GM18909 (cell line): ENCODE data around the gene HES4.
"Not testable (repeated sequence)": the region's sequence is repeated elsewhere in the genome, so short reads cannot be mapped to it uniquely, and the experiment has no call there.

Experiments used
- ATAC-seq: cut with Tn5 transposase; IDR thresholded peaks from one replicate; pipeline ENCODE4 v1.9.1; 2021; ENCODE audit warnings: mild to moderate bottlenecking; ENCODE audit not compliant: unreplicated experiment, poor library complexity

The HES4 gene

DNA sequence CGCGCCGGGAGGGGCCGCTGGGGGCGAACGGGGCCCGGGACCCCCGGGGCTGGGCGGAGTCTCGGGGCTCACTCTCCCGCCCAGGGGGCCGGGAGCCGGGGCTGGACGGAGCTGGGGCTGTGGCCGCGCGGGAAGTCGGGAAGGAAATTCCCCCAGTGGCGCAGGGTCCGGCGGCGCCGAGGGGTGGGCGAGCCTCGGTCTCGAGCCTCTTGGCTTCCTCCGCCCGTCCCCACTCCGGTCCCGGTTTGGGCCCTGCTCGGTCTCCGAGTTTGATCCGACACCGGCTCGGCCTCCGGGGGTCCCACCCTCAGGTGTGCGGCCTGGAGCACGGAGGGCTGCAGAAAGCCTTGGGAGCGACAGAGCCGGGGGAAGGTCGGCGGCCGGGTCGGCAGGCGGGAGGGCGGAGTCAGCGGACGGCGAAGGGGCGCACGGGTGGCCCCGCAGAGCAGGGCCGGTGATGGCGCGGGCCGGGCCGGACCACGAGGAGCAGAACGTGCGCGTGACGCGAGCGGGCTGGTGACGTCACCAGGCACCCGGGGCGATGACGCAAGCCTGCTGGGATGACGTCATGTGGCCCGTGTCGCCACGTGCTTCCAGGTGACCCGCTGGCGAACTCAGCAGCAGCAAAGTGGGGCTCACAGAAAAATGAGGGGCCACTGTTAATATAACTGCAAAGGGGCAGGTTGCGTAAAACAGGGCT is 610 bp upstream of the HES4 start:
- peak; percentile 14 for ATAC-seq

DNA sequence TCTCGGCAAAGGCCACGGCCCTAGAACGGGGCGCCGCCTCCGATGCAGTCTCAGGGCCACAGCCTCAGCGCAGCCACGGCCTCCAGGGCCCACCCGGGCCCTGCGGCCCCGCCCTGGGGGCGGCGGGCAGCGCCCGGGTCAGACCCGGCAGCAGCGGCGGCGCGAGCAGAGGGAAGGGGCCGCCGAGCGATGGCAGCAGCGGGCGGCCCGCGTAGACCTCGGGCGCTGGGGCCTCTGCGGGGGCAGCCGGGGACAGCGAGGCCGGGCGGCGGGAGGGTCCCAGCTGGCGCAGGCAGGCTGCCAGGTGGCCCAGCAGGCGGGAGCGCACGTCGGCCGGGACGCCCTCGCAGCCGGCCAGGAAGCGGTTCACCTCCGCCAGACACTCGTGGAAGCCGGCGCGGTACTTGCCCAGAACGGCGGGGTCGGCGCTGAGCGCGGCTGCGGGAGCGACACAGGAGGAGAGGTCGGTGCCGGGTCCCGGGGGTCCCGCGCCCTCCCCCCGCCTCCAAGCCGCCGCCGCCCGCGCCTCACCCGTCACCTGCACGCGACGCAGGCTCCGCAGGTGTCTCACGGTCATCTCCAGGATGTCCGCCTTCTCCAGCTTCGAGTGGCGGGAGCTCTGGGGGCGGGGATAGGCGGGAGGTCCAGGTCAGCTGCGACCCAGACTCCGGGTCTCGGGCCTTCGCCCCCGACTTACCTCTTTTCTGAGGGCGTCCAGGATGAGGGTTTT is 737 bp downstream of the HES4 start:
- ATAC-seq: no peak

DNA sequence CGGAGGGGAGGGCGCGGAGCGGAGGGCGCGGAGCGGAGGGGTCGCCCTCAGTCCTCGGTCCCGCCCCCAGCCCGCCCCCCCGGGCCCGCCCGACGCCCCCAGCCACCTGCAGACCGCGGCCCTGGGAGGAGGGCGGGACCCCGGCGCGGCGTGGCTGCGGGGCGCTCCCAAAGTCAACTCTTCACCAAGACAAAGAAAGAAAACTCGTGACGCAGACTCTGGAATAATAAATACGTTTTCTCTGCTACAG is 1.2 kb downstream of the HES4 start:
- ATAC-seq: no peak

DNA sequence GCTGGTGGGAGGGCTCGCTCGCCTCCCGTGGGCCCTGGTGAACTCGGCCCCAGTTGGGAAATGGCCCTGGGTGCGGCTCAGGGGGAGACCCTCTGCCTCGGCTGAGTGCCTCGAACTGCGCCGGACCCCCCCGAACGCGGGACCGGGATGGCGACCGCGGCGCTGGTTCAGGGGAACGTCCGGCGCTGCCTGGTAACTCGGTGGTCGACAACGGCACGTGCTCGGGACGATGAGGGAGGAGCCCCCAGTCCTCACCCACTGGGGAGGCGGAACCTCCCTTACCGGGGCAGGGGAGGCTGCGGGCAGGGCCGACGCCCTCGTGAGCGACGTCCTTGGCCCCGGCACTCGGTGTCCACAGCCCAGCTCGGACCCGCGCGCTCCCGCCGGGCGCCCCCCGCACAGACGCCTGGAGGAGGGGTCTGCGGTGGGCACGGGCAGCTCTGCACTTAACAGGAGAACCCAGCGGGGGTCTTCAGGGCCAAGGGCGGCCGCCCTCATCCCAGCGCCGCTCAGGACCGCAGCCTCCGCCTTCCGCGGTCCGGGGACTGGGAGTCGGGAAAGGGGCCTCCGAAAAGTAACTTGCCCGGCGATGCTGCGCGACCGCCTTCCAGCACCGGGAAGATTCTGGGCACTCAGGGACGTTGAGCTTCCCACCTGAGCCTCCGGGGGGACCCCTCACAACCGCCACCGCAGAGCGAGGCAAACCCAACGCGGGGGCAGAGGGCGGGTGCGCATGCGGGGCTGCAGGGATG is 1.7 kb downstream of the HES4 start:
- no peak for ATAC-seq

DNA sequence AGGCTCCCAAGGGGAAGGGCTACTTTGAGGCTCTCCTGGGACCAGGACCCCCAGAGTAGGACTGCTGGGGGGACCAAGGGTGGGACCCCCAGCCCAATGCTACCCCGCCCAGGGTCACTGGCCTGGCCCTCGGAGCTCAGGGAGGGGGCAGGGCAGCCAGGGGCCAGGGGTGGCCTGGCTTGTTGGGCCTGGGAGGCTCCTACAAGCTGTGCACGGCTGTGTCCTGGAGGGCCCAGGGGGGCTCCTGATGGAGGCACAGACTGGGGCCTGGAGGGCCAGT is 2.2 kb downstream of the HES4 start:
- no peak for ATAC-seq

DNA sequence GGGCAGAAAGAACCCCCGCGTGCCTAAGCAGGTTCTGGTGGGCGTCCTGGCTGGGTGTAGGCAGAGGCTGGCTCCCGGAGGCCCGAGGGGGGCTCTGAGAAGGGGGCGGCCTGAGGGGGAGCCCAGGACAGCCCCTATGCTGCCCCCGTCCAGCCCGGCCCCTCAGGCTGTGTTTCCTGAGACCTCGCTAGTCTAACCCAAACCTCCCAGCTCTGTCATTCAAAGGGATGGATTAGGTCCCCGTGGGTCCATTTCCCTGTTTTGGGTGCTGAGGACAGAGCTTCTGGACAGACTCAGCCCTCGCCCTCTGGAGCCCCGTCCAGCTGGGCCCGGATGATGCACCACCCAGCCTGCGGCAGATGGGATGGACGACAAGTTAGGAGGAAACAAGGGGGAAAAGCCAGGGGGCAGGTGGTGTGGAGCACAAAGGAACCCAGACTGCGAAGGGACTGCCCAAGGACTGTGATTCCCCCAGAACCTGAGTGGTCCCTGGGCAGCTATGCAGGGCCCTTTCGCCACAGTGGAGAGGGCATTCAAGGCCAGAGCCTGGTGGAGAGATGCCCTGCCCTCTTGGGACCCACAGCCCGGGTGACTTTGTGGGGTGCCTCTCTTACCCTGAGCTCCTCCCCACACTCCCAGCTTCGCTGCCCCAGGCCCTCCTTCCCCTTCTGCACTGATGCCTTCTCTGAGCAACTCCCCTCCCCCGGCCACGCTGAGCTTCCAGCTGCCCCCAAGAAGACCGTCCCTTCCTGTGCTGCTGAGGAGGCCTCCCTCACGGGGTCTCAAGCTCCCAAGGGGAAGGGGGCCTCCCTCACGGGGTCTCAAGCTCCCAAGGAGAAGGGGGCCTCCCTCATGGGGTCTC is 2.8 kb downstream of the HES4 start:
- no peak for ATAC-seq

DNA sequence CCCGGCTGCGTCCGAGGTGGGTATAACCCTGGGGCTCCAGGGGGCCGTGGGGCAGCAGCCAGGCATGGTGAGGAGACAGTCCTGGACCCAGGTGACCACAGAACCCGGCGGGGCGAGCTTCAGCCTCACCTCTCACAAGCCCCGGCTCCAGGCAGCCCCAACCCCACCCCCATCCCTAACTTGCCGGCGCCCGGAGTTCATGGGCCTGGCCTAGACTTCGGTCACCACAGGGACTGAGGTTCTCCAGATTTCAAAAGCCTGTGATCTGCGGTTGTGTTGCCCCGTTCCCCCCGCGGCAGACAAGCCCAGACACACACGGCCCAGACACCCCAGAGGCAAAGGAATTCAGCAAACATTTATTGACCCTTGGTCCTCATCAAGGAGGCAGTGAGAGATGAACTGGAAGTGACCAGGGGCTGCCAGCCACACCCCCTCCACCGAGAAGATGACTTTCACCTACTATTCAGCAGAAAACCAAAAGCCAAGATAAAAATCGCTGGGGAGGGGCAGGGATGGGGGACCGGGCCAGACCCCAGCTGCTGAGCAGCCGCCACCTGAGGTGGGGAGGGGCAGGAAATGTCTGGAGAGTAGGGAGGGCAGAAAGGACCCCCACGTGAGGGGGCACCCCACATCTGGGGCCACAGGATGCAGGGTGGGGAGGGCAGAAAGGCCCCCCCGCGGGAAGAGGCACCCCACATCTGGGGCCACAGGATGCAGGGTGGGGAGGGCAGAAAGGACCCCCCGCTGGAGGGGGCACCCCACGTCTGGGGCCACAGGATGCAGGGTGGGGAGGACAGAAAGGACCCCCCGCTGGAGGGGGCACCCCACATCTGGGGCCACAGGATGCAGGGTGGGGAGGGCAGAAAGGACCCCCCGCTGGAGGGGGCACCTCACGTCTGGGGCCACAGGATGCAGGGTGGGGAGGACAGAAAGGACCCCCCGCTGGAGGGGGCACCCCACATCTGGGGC is 3.9 kb downstream of the HES4 start:
- no peak for ATAC-seq

DNA sequence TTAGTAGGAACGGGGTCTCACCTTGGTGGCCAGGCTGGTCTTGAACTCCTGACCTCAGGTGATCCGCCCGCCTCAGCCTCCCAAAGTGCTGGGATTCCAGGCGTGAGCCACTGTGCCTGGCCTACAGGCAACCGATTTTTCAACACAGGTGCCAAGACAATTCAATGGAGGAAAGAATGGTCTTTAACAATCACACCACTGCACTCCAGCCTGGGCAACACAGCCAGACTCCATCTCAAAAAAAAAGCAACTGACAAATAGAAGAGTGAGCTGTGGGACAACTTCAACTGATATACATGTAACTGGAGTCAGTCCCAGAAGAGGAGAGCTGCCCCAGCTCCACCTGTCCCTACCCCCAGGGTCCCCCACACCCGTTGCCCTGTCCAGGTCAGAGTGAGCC is 5.4 kb downstream of the HES4 start:
- ATAC-seq: not testable (repeated sequence)

DNA sequence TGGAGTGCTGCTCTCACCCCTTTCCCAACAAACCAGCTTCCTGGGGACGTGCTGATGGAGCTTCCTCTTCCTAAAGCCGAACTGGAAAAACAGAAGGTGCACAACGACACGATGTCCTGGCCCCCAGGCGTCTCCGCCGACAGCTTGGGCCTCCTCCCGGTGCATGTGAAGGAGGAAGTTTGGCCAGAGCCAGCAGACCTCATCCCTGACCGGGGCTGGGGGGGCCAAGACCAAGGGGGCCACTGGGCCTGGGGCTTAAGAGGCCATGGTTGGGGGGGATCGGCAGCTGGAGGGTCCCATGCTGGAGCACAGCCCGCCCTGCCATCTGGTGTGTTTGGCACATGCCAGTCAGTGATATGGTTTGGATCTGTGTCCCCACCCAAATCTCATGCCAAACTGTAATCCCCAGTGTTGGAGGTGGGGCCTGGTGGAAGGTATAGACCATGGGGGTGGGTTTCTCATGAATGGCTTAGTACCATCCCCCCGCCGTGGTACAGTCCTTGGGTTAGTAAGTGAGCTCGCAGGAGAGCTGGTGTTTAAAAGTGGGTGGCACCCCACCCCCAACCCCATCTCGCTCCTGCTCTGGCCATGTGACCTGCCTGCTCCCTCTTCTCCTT is 6.4 kb downstream of the HES4 start:
- ATAC-seq: no peak

DNA sequence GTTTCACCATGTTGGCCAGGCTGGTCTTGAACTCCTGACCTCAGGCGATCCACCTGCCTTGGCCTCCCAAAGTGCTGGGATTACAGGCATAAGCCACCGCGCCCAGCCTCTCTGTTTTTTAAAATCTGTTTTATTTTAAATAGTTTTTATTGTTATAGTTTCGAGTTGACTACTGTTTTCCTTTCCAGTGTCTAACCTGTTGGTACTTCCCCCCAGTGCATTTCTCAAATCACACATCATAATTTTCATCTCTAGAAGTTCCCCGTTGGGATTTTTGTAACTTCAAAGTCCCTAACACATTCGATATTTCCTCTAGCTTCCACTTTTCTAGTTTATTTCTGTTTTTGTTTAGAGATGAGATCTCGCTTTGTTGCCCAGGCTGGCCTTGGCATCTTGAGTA is 7.5 kb downstream of the HES4 start:
- no peak for ATAC-seq

DNA sequence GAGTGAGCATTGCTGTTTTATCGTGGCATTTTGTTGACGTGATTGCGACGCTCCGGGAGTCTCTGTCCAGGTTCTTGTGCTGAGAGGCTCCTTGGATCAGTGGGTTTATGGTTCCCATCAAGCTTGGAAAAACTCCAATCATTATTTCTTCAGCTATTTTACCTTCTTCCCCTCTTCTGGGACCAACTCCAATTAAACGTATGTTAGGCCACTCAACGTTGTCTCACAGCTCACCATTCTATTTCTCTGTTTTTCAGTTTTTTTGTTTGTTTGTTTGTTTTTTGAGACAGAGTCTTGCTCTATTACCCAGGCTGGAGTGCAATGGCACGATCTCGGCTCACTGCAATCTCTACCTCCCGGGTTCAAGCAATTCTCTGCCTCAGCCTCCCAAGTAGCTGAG is 8.0 kb downstream of the HES4 start:
- ATAC-seq: no peak

DNA sequence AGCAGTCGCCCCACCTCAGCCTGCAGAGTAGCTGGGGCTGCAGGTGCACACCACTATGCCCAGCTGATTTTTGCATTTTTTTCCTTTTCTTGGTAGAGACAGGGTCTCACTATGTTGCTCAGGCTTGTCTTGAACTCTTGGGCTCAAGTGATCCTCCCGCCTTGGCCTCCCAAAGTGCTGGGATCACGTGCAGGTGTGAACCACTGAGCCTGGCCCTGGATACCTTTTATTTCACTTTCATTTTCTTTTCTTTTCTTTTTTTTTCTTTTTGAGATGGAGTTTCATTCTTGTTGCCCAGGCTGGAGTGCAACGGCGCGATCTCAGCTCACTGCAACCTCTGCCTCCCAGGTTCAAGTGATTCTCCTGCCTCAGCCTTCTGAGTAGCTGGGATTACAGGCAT is 8.6 kb downstream of the HES4 start:
- ATAC-seq: not testable (repeated sequence)

DNA sequence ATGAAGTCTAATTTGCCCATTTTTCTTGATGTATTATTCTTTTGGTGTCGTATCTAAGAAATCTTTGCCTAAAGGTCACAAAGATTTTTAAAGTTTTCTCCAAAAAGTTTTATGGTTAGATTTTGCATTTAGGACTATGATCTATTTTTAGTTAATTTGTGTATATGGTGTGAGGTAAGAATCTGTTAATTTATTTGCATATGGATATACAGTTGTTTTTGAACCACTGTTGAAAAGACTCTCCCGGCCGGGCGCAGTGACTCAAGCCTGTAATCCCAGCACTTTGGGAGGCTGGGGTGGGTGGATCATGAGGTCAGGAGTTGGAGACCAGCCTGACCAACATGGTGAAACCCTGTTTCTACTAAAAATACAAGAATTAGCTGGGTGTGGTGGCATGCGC is 11.8 kb downstream of the HES4 start:
- ATAC-seq: not testable (repeated sequence)

DNA sequence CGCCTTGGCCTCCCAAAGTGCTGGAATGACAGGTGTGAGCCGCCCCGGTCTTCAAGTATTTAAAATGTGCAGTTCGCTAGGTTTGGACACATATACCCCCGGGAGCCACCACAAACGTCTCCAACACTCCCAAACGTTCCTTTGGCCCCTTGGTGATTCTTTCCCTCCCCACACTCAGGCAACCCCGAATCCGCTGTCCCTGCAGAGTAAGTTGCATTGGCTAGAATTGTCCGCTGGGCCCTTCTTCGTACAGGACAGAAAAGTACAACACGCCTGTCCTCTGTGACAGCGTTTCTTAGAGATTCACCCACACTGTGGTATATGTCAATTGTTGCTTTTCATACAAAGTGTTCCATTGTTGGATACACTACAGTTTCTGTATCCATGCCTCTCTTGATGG is 14.8 kb downstream of the HES4 start:
- ATAC-seq: no peak

DNA sequence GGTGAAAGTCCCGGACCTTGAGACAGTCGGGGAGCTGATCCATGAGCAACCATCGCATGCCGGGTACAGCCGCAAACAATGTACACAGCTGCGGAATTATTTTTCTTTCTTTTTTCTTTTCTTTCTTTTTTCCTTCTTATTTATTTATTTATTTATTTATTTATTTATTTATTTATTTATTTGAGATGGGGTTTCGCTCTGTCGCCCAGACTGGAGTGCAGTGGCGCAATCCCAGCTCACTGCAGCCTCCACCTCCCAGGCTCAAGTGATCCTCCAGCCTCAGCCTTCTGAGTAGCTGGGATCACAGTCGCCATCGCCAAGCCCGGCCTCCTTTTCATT is 15.5 kb downstream of the HES4 start:
- no peak for ATAC-seq

DNA sequence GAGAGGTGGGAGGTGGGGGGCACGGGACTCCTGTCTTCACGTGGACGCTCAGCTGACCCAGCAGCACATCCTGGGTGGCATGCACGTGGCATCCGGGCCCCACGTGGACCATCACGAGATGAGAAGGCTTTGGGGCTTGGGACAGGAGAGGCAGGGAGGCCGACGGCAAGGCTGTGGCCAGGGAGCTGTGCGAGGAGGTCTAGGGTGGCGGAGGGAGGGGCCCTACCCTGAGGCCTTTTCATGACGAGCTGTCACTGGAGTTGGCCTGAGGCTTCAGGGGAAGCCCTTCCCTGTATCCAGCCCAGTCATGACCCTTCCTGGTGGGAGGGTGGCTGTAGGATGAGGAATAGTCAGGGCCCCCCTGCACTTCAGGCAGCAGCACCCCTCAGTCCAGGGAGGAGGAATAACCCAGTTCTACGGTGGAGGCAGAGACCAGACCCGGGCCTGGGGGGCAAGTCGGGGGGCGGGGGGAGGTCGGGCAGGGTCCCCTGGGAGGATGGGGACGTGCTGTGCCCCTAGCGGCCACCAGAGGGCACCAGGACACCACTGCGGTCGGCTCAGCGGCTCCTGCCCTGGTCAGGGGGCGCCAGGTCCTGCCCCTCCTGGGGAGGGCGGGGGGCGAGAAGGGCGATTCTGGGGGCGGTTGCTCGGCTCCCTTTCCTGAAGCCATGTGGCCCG is 16.0 kb downstream of the HES4 start:
- ATAC-seq: no peak

DNA sequence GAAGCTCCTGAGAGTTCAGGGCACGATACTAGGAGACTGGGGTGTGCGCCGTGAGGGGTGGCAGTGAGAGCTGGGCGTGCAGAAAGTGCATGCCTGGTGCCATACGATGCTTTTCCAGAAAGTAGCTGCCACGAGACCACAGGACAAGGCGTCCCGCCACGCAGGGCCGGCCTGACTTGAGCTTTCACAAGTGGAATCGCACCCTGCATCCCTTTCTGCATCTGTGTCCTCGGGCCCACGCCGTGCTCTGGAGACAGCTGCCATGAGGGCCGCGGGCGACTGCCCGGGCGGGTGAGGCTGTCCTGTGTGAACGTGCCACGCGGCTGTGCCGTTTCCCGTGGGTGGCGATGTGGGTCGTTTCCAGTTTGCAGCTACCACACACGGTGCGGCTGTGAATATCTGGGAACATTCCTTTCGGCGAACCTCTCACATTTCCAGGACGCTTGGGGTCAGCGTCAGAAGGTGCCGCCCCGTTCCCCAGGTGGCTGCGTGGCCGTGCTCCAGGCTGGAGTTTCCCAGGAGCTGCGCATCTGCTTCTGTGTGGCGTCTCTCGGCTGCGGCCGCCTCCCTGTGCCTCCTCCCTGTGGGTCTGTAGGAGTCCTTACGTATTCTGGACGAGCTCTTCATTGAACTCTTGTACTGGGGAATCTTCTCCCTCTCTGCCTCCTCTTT is 17.0 kb downstream of the HES4 start:
- no peak for ATAC-seq

DNA sequence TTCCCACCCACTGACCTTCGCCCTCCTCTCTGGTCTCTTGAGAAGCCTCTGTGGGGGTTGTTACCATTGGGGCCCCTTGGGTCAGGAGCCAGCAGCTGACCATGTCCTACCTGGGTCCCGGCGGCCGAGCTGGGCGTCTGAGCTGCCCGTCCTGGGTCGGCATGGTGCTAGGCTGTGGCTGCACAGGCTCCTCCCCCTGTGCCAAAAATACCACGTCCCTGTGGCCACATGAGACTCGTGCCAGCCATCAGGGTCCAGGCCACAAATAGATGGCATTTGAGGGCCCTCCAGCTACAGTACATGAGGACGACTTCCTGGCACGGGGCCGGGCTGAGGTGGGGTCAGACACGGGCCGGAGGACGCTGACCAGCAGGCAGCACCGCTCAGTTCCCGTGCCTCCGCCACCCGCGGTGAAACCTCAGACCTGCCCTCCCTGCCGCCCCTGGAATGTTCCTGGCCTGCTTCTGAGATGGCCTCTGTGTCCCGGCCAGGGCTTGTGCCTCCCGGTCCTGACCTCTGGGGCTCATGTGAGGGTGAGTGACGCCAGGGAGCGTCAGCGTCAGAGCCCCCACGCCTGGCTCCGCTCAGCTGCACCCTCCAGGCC is 17.8 kb downstream of the HES4 start, which contains the start of gene PERM1:
PERM1 (minus strand) TSS at position 139 of the 604 bp plus-strand sequence. CDS start 1,064 bp downstream, outside the sequence.
- no peak for ATAC-seq
